NCI-H2171 (cell line): Measurements from ENCODE around the gene RTEL1.
"Not testable (repeated sequence)": the region's sequence is repeated elsewhere in the genome, so short reads cannot be mapped to it uniquely, and the experiment has no call there.

ENCODE experiments used
- DNase-seq: peaks from one replicate; lab custom pipeline; 2025; lab: John Stamatoyannopoulos, UW

The RTEL1 gene

DNA sequence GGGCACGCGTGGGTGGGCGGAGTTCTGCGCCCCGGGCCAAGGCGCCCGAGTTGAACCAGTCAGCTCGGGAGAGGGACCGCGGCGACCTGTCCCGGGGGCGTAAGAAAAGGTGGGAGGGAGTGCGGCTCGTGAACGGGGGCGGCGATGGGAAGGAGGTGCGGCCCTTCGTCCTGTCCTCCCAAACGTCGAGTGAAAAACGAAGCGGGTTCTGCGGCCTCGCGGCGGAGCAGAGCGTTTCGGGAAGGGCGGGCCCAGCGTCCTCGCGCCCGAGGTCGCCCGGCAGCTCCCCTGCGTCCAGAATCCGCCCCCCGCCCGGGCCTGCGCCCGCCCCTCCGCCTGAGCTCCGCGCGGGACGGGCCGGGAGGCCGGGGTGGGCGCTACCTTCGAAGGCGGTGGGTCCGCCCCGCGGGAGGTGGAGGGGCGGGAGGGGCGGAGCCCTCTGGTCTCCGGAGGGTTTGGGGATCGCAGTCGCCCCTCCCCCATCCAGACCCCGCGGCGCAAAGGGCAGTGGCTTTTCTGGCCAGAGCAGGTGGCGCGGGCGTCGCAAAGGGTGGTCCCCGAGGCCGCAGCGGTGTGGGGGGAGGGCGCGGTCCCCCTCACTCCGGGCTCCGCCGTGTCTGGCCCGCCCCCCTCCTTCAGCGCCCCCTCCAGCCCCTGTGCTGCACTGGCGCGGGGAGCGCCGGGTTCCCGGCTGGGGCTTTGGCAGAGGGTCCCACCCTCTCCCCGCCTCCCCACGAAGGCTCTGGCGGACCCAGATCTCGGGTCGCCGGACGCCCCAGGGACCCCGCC, 5.7 kb upstream of the RTEL1 start:
- peak; percentile 65 for DNase-seq

DNA sequence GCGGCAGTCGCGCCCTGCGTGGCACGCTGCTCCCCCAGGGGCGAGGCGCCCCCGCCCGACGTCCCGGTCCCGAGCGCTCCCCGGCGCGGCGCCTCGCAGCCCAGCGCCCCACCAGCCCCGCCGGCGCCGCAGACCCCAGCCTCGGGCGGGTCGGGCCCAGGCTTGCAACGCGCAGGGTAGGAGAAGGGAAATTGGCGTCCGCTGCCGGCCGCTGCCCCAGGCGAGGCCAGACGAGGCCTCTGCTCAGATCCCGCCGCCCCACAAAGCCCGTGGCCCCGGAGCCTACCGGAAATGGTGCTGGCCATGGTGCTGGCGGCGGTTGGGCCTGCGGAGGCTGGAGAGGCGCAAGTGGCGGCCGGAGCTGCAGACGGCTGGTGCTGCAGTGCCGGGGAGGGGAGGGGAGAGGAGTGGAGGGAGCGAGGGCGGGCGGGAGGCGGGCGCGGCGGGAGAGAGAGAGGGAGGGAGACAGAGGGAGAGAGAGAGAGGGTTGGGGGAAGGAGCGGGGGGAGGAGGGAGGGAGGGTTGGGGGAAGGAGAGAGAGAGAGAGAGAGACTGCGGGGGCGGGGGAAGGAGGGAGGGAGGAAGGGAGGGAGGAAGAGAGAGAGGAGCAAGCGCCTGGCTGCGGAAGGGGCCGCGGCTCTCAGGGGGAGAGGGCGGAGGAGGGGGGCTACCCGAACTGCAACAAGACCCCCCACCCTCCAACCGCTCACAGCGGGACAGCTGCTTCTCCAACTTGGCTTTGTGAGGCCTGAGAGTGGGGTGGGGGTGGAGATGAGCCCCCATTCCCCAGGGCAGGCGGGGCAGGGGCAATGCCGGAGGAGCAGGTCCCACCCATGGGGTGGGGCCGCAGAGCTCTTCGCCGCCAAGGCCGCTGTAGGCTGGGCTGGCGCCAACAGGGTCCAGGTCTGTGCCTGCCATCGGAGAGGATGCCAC, 4.8 kb upstream of the RTEL1 start, which contains the start of gene STMN3:
Gene STMN3 (minus strand): TSS at position 384 of the 933 bp plus-strand sequence. CDS start 79 bp downstream, at position 305.
- DNase-seq, result peak; percentile 97

DNA sequence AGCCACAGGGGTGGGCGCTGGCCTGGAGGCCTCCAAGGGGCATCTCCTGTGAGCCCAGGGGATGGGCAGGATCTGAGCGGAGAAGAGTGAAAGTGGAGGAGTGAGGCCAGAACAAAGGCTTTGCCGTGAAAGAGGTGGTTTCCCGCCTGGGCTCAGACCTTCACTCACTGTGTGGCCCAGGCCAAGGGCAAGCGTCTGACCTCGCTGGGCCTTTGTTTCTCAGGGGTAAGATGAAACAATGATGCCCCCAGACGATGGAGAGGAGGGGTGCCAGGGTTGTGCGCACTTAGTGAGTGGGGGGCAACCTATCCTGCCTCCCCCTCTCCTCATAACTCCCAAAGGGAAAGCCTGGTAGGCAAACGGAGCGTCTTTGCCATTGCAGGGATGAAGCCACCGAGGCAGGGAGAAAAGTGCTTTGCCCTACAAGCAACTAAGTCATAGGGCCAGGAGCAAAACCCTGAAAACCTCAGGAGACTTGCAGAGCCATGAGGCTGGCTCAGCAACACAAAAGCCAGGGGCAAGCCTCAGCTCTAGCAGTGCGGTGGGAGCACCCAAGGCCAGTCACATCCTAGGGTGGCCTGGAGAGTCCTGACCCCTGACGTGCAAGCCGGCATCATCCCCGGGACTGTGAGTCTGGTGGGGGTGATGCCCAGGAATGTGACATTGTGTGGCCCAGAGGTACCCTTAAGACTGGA, 4.0 kb upstream of the RTEL1 start:
- no peak for DNase-seq

DNA sequence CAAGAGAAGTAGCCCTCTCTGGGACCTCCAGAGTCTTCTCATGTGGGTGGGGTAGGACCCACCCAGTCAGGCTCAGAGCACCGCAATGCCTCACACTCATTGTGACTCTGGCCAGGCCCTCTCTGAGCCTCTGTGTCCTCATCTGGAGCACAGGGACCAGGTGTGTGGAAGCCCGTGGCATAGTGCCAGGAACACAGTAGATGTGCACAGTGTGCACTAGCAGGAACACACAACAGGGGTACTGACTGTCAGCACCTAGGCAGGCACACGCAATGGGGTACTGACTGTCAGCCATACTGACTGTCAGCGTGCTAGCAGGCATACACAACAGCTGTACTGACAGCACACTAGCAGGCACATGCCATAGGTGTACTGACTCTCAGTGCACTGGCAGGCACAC, 2.9 kb upstream of the RTEL1 start:
- DNase-seq, result no peak

DNA sequence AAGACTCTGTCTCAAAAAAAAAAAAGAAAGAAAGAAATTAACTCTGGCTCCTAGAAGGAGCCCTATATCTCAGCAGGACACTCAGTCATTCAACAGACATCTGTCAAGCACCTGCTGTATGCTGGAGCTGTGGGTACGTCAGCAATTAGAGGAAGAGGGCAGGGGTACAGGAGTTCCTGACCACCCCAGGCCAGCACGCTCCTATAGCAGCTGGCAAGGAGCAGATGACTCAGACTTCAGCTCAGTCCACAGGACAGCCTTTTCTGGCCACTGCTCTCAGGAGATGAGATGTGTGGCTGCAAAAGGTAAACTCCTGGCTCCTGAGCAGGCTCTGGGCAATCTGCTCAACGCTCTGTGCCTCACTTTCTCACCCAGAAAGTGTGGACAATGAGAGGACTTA, 1.7 kb upstream of the RTEL1 start:
- DNase-seq, result no peak

DNA sequence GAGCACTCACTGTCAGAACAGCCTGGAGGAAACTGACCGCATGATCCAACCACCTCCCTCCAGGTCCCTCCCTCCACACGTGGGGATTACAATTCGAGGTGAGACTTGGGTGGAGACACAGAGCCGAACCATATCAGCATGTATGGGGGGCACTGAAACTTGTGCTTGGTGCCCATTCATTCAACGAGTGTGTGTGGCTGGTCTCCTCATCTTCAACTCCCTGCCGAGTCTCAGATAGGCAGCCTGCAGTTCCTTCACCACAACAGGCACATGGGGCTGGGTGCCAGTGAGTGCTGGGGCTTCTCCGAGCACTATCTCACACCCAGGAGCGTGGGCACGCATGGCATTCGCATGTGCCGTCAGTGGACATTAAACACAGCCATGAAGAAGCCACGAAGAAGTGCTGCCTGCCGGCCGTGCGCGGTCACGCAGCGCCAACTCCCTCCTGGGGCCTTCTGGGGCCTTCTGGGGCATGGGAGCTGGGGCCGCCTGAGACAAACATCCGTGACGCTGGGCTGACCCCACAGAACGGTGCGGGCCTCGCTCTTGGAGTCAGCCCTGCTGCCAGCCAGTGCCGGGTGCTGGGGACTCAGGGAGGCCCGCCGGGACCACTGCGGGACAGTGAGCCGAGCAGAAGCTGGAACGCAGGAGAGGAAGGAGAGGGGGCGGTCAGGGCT, 714 bp upstream of the RTEL1 start:
- DNase-seq, result no peak

DNA sequence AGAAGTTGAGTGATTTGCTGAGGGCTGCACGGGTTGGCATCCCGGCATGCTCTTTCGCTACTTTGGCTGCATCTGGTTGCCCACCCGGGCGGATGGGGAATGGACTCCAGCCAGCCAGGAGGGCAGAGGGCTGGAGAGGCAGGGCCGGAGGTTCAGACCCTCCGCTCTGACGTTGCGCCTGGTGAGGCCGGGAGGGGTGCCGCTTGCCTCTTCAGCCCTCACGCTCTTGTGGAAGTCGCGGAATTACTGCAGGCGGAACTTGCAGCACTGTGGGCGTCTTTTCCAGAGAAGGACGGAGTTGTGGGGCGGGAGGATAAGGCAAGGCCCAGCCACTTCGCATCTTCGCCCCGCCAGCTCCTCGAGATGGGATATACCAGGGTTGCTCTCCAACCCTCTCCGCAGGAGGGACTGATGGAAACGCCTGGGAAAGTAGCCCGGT, 656 bp downstream of the RTEL1 start:
- DNase-seq, result no peak

DNA sequence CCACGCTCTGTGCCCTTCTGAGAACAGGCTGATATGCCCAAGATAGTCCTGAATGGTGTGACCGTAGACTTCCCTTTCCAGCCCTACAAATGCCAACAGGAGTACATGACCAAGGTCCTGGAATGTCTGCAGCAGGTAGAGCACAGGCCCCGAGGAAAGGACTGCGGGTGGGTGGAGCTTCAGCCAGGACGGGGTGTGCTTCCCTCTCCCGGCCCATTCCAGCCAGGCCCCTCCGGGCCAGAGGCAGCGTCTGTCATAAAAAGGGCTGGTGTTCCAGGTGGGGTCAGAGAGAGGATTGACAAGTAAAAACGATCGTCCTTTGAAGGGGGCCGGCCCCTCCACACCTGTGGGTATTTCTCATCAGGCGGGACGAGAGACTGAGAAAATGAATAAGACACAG, 1.3 kb downstream of the RTEL1 start:
- DNase-seq, result no peak

DNA sequence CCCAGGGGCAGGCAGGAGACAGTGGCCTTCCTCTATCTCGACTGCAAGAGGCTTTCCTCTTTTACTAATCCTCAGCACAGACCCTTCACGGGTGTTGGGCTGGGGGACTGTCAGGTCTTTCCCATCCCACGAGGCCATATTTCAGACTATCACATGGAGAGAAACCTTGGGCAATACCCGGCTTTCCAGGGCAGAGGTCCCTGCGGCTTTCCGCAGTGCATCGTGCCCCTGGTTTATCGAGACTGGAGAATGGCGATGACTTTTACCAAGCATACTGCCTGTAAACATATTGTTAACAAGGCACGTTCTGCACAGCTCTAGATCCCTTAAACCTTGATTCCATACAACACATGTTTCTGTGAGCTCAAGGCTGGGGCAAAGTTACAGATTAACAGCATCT, 2.1 kb downstream of the RTEL1 start:
- DNase-seq, result not testable (repeated sequence)

DNA sequence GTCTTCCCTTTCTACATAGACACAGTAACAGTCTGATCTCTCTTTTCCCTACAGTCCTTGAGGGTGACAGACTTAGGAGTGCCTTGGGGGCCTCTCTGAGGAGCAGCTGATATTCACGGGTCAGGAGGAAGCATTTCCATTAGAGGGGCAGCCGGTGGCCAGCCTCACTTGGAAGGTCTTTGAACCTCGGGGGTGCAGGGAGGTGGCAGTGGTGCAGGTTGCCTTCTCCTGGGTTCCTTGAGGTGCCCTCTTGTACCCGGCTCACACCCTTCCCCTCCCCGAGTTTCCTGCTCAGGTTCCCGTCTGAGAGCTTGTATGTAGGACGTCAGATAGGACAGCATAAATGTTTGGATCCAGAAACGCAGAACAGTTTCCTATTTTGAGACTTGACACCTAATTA, 2.5 kb downstream of the RTEL1 start:
- DNase-seq, result no peak

DNA sequence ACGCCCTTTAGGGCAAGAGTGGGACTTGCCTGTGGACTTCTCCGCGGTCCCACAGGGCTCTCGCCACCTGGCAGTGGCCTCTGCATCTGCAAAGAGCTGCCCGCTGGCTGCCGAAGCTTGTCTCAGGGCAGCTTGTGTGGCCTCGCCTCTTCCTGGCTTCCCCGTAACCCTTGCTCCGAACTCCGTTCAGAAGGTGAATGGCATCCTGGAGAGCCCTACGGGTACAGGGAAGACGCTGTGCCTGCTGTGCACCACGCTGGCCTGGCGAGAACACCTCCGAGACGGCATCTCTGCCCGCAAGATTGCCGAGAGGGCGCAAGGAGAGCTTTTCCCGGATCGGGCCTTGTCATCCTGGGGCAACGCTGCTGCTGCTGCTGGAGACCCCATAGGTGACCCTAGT, 3.0 kb downstream of the RTEL1 start:
- no peak for DNase-seq

DNA sequence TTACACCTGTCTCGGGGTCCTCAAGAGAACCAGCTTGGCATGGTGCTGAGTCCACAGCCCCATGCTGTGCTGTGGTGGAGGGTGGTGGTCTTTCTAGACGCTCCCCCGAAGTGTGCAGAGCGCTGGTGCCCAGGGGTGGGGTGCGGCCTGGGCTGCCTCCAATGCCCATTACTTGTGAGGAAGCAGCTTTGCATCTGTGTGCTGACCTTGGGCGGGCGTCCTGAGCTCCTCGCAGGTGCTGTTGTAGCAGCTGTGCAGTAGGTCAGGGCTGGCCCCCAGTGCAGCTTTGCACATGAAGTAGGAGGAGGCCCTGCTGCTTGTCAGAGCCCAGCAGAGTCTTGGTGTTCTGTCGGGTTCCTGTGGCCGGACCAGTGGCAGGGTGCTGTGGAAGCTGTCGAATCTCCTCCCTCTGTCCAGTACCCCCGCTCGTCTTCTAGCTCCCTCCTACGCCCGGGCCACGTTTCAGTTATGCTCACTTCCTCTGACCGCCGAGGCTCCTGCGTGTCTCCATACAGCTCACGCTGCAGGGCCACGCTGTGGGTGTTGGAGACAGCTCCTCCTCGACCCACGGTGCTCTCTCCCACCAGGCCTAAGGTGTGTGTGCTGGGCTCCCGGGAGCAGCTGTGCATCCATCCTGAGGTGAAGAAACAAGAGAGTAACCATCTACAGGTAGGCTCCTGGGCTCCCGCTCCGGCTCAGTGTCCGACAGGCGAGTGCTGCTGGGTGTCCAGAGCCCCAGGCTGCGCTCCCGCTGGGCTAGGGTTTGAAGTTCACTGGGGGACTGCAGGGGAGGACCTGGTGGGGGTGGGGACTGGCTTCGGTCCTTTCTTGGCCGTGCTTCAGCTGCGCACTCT, 4.1 kb downstream of the RTEL1 start:
- DNase-seq, result no peak

DNA sequence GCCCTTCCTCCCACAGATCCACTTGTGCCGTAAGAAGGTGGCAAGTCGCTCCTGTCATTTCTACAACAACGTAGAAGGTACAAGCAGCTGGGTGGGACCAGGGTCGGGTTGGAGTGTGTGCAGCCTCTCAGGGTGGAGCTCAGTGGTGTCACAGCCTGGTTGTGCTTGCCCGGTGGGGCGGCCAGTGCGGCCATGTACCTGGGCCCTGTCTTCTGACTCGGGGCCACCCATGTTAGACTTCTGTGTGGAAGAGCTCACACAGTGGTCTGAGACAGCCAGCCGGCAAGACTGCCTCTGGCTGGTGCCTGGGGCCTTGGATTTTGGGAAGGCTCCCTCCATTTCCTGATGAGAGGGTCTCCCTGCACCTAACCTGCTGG, 4.7 kb downstream of the RTEL1 start:
- no peak for DNase-seq

DNA sequence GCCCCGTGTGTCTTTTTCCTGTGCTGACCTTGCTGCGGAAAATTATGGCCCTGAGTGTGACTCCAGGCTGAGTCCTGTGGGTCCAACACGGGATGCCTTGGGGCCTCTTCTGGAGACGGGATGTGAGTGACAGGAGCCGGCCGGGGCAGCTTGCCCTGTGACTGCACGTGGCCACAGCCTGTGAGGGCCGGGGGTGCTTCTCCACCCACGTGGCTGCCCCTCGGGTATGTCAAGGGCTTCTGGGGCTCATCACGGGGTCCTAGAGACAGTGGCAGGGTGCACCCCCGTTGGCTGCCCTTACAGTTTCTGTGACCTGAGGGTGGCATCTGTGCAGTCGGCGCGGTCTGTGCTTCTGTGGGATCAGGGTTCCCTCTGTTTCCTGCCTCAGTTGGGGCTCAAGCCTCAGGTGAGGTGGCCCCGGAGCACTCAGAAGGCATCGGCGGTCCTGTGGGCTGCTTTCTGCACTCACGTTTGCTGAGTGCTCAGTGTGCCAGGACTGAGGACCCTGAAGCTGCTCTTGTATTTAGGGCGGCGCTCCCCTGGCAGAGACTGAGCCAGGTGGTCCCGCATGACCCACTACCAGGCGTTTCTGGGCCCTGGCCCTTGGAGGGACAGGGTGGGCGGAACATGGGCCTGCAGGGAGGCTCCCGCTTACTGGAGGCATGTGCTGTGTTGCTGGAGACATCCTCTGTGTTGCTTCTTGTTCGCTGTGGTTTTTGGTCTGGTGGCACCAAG, 5.4 kb downstream of the RTEL1 start:
- no peak for DNase-seq

DNA sequence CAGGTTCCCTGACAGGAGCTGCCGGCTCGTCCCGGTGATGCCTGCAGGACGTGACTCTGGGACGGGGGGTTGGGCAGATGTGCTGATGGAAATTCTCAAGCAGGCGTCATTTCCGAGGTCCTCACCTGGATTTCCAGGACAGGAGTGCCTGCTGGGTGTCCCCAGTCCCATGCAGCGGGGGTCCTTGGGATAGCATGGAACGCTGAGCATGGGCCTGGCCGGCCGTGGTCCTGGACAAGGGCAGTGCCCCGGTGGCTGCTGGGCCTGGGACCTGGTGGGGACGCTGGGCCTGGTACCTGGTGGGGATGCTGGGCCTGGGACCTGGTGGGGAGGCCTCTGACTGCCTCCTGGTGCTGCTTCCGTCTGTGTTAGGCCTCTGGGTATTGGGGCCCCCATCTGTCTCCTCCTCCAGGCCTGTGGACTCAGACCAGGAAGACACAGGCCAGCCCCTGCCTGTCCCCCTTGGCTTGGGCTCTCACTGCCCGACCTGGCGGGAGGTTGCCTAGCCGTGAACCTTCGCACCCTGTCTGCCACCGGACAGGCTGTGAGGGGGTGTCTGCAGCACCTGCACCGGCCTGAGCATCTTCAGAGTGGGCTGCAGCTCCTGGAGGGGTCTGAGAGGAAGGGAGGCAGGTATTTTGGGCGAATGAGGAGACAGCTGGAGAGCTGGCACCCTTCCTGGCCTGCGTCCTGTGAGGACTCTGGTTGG, 6.2 kb downstream of the RTEL1 start:
- DNase-seq, result no peak

DNA sequence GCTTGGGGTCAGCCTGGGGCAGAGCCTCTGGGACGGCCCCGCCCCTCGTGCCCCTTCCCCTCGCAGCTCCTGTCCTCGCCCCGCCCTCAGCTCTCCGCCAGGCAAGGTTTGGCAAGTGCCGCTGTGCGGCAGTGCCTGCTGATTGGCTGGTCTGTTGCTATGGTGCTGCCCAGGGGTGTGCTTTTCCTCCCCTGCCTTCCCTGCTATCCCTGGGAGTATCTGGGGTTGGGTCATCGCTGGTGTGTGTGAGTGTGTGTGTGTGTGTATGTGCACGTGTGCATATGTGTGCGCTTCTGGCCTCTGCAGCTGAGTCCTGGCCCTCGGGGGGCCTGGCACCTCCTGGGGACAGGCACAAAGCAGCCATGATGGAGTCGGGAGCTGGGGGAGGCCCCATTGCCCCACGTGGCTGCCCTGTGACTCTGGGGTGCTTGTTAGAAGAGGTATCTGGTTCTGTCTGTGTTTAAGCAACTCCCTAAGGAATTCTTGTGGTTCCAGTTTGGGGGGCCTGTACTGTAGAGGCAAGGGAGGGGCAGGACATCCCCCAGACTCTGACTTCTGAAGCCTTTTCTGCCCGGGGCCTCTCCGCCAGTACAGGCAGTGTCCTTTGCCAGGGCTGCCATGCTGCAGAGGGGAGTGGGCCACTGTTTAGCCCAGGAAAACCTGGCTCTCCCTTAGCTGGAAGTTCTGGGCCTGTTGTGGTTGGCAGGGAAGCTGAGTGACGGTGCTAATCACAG, 6.9 kb downstream of the RTEL1 start:
- no peak for DNase-seq

DNA sequence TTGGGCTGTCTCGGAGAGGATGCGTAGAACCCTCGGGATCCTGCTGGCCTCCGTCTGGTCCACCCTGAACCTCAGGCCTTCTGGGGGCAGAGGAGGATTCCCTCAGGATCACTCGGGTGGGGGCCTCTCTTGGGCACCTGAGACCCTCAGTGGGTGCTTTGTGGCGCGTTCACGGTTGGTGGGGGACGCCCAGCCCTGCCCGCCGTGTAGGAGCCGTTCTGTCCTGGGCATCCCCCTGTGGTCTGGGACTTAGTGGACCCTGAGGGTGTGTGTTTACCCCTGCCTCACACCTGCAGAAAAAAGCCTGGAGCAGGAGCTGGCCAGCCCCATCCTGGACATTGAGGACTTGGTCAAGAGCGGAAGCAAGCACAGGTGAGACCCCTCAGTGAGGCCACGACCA, 7.6 kb downstream of the RTEL1 start:
- no peak for DNase-seq

DNA sequence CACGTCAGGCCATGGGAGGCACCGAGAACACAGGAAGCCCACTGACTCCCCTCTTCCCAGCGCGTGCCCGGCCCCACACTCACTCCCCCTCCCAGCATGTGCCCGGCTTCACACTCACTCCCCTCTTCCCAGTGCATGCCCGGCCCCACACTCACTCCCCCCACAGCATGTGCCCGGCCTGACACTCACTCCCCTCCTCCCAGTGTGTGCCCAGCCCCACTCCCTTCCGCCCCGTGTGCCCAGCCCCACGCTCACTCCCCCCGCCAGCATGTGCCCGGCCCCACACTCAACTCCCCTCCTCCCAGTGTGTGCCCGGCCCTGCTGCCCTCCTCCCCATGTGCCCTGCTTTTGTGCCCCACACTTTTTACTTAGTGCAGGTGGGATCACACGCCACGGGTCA, 9.7 kb downstream of the RTEL1 start:
- no peak for DNase-seq

DNA sequence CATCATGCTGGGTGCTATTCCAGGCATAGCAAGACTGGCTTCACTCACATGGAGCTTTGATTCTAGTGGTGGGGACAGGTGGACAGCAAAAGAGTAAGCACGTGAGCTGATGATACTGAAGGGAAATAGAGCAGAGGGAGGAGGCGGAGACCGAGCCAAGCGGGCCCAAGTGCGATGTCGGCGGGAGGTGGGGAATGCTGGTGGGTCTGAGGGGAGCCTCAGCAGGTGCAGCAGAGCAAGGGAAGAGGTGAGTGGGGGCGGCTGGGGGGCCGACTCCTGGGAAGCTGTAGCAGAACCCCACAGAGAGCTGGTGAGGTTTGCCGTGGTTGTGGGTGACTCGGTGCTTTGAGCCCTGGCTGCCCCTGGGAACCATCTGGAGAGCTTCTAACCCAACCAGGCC, 10.2 kb downstream of the RTEL1 start:
- DNase-seq, result no peak
